ENCODE results near the gene HOXB1. TPM values are rescaled to one million over a fixed set of nuclear protein-coding genes. Genes with fewer than 3 reads are reported as not detected.

HOXB1 gene
- total and polyA plus RNA-seq, 2 of the 8 experiments (the other 6 are each of a cell fraction or from before 2014, with no cell fraction given): not detected

GRCh38 chr17:48489781-48490180 is 41.0 kb downstream of the HOXB1 start (continued):
- TF ChIP-seq CHD7 (IDR thresholded peaks at IDR 0.05; ENCODE audit: insufficient replicate concordance, low read length) (no peak), SP4 (IDR thresholded peaks at IDR 0.05; ENCODE audit: low read length) (no peak), SIX5 (IDR thresholded peaks at IDR 0.05; ENCODE audit: low read depth, low read length) (no peak), RAD21 (IDR thresholded peaks at IDR 0.05 in 1 of 2, conservative IDR thresholded peaks at IDR 0.05 in 1 of 2; ENCODE audit: low read depth in 2 of 2, low read length in 2 of 2) (no peak)
